GM08714 (cell line): Measurements from ENCODE around the gene CYTH4.
A peak's percentile ranks its signal among the peaks of the same experiment; 100 is the strongest.

Source experiments
- H3K4me3 ChIP-seq: fragments of 200-500 bp; sonication (Bioruptor generic); 2 replicates; pipeline ENCODE4 v1.5.1; 2014; ENCODE audit warnings: mild to moderate bottlenecking, low read length, inconsistent platforms
- ZNF274 ChIP-seq: IDR thresholded peaks from 2 replicates; pipeline ENCODE4 v1.6.1; 2012; ENCODE audit warnings: mild to moderate bottlenecking, low read depth, low read length

Gene CYTH4

GRCh38 chr22:37284126-37284804 lies 2.0 kb downstream of the CYTH4 start:
- H3K4me3 ChIP-seq: peak overlapping the region; percentile 40; the same call in 1 of the 2 replicates
- no peak for TF ChIP-seq ZNF274

- H3K4me3 ChIP-seq: peak overlapping the region; percentile 40; the same call in 1 of the 2 replicates
- no peak for TF ChIP-seq ZNF274
Measured at GRCh38 chr22:37284805-37285355, 2.6 kb downstream of the CYTH4 start.

GRCh38 chr22:37285937-37286336 lies 3.6 kb downstream of the CYTH4 start:
- H3K4me3 ChIP-seq: no peak overlapping the region
- TF ChIP-seq ZNF274: no peak

- H3K4me3 ChIP-seq: no peak overlapping the region
- TF ChIP-seq ZNF274: no peak
Measured at GRCh38 chr22:37287550-37287951, 5.2 kb downstream of the CYTH4 start.

GRCh38 chr22:37288521-37288920 lies 6.2 kb downstream of the CYTH4 start:
- H3K4me3 ChIP-seq: no peak overlapping the region
- no peak for TF ChIP-seq ZNF274

GRCh38 chr22:37289156-37289735 lies 6.9 kb downstream of the CYTH4 start:
- H3K4me3 ChIP-seq: no peak overlapping the region
- TF ChIP-seq ZNF274: no peak

GRCh38 chr22:37290737-37291136 lies 8.4 kb downstream of the CYTH4 start:
- TF ChIP-seq ZNF274: no peak

GRCh38 chr22:37291559-37292298 lies 9.4 kb downstream of the CYTH4 start:
- no peak overlapping the region for H3K4me3 ChIP-seq
- no peak for TF ChIP-seq ZNF274

More at GRCh38 chr22:37290737-37291136, 8.4 kb downstream of the CYTH4 start:
- no peak overlapping the region for H3K4me3 ChIP-seq

- H3K4me3 ChIP-seq: no peak overlapping the region
- no peak for TF ChIP-seq ZNF274
Measured at GRCh38 chr22:37292641-37293040, 10.3 kb downstream of the CYTH4 start.

GRCh38 chr22:37293172-37293571 lies 10.9 kb downstream of the CYTH4 start:
- H3K4me3 ChIP-seq: no peak overlapping the region

GRCh38 chr22:37294747-37295146 lies 12.4 kb downstream of the CYTH4 start:
- H3K4me3 ChIP-seq: no peak overlapping the region
- no peak for TF ChIP-seq ZNF274

More at GRCh38 chr22:37293172-37293571, 10.9 kb downstream of the CYTH4 start:
- TF ChIP-seq ZNF274: no peak

- TF ChIP-seq ZNF274: no peak
- no peak overlapping the region for H3K4me3 ChIP-seq
Measured at GRCh38 chr22:37295213-37295886, 13.0 kb downstream of the CYTH4 start.

- no peak overlapping the region for H3K4me3 ChIP-seq
- TF ChIP-seq ZNF274: no peak
Measured at GRCh38 chr22:37295946-37296345, 13.6 kb downstream of the CYTH4 start.
